Esophagus muscularis mucosa (tissue), 4 donors: ENCODE measurements around the gene CLASP1. TPM values are rescaled to one million over a fixed set of nuclear protein-coding genes. Genes with fewer than 3 reads are reported as not detected.

ENCODE experiments used
- DNase-seq: peaks from one replicate; pipeline ENCODE4 v3.0.0-alpha.2; 2017; ENCODE audit errors: extremely low spot score
- H3K27ac ChIP-seq, 4 donors: fragments of 200-600 bp; sonication (generic); replicated peaks in 1 of 4; 1 replicate in 3 of 4; 2 replicates in 1 of 4; pipeline ENCODE4 v1.5.1; 2016 to 2019; ENCODE audit warnings: mild to moderate bottlenecking in 1 of 4
- H3K27me3 ChIP-seq, 4 donors: fragments of 200-600 bp; sonication (generic); one replicate each; pipeline versions ENCODE4 v1.5.1 to v1.6.0; 2016 to 2019
- H3K36me3 ChIP-seq, 4 donors: fragments of 200-600 bp; sonication (generic); one replicate each; pipeline ENCODE4 v1.5.1; 2016 to 2019
- H3K4me1 ChIP-seq, 4 donors: fragments of 200-600 bp; sonication (generic); one replicate each; pipeline ENCODE4 v1.5.1; 2016 to 2019
- H3K4me3 ChIP-seq, 4 donors: fragments of 200-600 bp; sonication (generic); 1 replicate in 2 of 4; 2 replicates in 2 of 4; pipeline ENCODE4 v1.5.1; 2016 to 2019; ENCODE audit warnings: mild to moderate bottlenecking in 4 of 4, moderate library complexity in 1 of 4
- H3K9me3 ChIP-seq, 4 donors: fragments of 200-600 bp; sonication (generic); 1 replicate in 3 of 4; 2 replicates in 1 of 4; pipeline ENCODE4 v1.5.1; 2016 to 2019
- EP300 ChIP-seq: sonication (generic); formaldehyde crosslinking; IDR thresholded peaks from one replicate; pipeline ENCODE4 v1.6.1; 2017; ENCODE audit warnings: antibody characterized with exemption
- POLR2A ChIP-seq: fragments of 450-650 bp; IDR thresholded peaks from one replicate; pipeline ENCODE4 v1.6.1; 2017; ENCODE audit warnings: antibody characterized with exemption, moderate library complexity, mild to moderate bottlenecking, low read depth
- POLR2AphosphoS5 ChIP-seq, 2 donors: sonication (generic); formaldehyde crosslinking; IDR thresholded peaks; one replicate each; pipeline ENCODE4 v1.6.1; 2017; ENCODE audit warnings: antibody characterized with exemption in 2 of 2
- WGBS: methylation state at CpG from one replicate; pipeline ENCODE4 v1.1.5; 2018; 5-methylcytosine and 5-hydroxymethylcytosine counted together
- intact Hi-C: fragments of 100-400 bp; cut with DNase I; formaldehyde crosslinking; loops from one replicate; pipeline ENCODE4 v1.15.1; 2023
- total RNA-seq, 4 donors: library from RNA; depleted of rRNA; stranded (reverse); fragments of >200 nt; gene quantifications; one replicate each; pipeline versions ENCODE4 v1.1.0 to v1.2.1, GENCODE V29; 2016
- TF ChIP-seq, protein P1 (sequence below), 3 experiments: fragments of 200-600 bp in 2 of 3; fragments of 450-650 bp in 1 of 3; sonication (generic) in 2 of 3; IDR thresholded peaks; one replicate each; pipeline ENCODE4 v1.5.1; 2017 to 2019; ENCODE audit warnings: antibody characterized with exemption in 3 of 3, mild to moderate bottlenecking in 2 of 3, moderate library complexity in 1 of 3

CLASP1 gene
- total RNA-seq, 4 donors from 2014 or later: 62.6 to 78.6 (median 70.5) TPM

DNA sequence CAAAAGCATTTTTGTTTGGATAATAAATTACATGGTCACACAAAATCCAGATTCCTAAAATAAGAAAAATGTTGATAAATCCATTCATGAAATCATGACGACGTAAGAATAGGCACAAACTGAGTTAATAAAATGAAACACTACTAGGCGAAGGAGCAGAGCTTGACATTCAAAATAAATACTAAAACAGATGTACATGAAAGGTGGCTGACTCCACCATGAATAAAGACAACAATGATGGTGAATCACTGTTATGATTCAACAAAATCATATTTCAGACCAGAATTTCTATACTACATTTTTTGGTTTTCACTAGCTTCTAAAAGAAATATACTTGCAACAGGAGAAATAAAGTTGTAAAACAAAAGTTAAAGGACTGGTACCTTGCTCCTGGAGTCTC is 240.6 kb downstream of the CLASP1 start:
- intact Hi-C loops: loop anchor here (10.0 kb wide), 1 partner anchor 336 kb away; no protein-coding TSS in a partner anchor
- peaks cover 31 to 83% (median 59%) of the 10 kb centered on the region in 4 donors for H3K36me3 ChIP-seq
- WGBS: 68% methylated on average over 3 of the region's 3 CpGs
- H3K27me3 ChIP-seq: no peaks in the 10 kb centered on the region
- H3K9me3 ChIP-seq: no peaks in the 10 kb centered on the region
- TF ChIP-seq, protein P1, sequence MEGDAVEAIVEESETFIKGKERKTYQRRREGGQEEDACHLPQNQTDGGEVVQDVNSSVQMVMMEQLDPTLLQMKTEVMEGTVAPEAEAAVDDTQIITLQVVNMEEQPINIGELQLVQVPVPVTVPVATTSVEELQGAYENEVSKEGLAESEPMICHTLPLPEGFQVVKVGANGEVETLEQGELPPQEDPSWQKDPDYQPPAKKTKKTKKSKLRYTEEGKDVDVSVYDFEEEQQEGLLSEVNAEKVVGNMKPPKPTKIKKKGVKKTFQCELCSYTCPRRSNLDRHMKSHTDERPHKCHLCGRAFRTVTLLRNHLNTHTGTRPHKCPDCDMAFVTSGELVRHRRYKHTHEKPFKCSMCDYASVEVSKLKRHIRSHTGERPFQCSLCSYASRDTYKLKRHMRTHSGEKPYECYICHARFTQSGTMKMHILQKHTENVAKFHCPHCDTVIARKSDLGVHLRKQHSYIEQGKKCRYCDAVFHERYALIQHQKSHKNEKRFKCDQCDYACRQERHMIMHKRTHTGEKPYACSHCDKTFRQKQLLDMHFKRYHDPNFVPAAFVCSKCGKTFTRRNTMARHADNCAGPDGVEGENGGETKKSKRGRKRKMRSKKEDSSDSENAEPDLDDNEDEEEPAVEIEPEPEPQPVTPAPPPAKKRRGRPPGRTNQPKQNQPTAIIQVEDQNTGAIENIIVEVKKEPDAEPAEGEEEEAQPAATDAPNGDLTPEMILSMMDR (IDR thresholded peaks at IDR 0.05): no peak
- TF ChIP-seq EP300: no peak
- TF ChIP-seq POLR2AphosphoS5 (IDR thresholded peaks at IDR 0.05): no peak
- TF ChIP-seq POLR2A: no peak
- no peak overlapping the region for H3K27ac ChIP-seq
- no peak overlapping the region for H3K4me3 ChIP-seq
- H3K4me1 ChIP-seq: no peaks in the 10 kb centered on the region
- DNase-seq: no peak

DNA sequence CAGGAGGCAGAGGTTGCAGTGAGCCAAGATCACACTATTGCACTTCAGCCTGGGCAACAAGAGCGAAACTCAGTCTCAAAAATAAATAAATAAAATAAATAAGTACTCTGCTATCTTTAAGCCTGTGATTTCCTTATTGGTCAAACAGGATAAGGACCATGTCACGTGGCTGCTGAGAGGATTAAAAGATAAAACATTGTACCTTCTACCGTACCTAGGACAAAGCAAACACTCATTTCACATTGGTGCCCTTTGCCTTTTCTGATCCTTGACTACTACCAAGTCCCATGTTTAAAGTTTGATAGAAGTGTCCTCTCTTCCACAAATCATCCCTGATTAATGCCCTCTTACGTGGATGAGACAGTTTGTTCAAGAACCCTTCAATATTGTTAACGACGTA is 244.0 kb downstream of the CLASP1 start:
- peaks cover 38 to 95% (median 69%) of the 10 kb centered on the region in 4 donors for H3K36me3 ChIP-seq
- intact Hi-C loops: loop anchor here (10.0 kb wide), 1 partner anchor 340 kb away; no protein-coding TSS in a partner anchor

DNA sequence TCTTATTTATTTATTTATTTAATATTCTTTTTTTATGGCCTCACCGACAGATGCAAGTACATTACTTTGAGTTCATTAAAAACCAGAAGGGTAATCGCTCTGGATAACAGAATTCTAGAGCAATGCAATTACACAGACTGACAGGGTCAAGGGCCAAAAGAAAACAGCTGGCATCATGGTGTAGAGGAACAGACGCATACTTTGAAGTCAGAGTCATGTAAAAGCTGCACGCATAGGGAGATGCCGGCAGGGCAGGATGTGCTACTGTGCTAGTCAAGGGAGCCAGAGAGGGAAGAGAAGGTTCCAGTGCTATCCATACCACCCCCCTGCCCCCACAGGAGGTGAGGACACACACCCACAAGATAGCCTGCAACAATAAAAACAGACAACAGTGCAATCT is 249.1 kb downstream of the CLASP1 start:
- WGBS: 84% methylated on average over 5 of the region's 5 CpGs
- intact Hi-C loops: loop anchor here (10.0 kb wide), 1 partner anchor 345 kb away; no protein-coding TSS in a partner anchor
- Histone ChIP-seq H3K27me3 (no peaks in the 10 kb centered on the region), H3K27ac (no peak overlapping the region), H3K36me3 (peaks cover 19 to 87% (median 63%) of the 10 kb centered on the region in 4 donors), H3K4me3 (no peak overlapping the region), H3K9me3 (no peaks in the 10 kb centered on the region), H3K4me1 (no peaks in the 10 kb centered on the region)
- no peak for DNase-seq
- no peak for TF ChIP-seq POLR2A
- no peak for TF ChIP-seq EP300
- no peak for TF ChIP-seq POLR2AphosphoS5 (IDR thresholded peaks at IDR 0.05)
- TF ChIP-seq, protein P1 (IDR thresholded peaks at IDR 0.05): no peak

More for the DNA sequence above, 244.0 kb downstream of the CLASP1 start:
- no peak for DNase-seq
- no peak overlapping the region for H3K27ac ChIP-seq
- no peak for TF ChIP-seq POLR2A
- 91% methylated on average over 6 of the region's 6 CpGs for WGBS
- H3K9me3 ChIP-seq: no peaks in the 10 kb centered on the region
- no peaks in the 10 kb centered on the region for H3K27me3 ChIP-seq
- H3K4me1 ChIP-seq: no peaks in the 10 kb centered on the region
- H3K4me3 ChIP-seq: no peak overlapping the region

DNA sequence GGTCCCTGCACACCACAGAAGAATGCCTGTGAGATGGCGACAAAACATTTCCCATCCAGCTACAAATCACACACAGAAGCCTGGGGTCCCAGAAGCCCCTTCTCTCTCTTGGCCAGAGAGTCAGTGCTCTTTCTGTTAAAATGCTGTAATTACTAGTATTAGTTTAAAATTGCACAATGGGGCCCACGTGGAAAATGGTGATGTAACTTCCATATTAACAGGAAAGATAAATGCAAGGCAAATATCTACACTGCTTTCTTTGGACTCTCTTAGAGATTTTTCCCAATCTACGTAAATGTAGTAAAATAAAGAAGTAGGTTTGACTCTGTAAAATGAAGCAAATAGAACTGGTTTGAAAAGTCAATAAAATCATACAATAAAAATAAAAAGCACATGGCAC is 250.4 kb downstream of the CLASP1 start:
- no peak overlapping the region for H3K4me3 ChIP-seq
- no peaks in the 10 kb centered on the region for H3K27me3 ChIP-seq
- H3K9me3 ChIP-seq: no peaks in the 10 kb centered on the region
- TF ChIP-seq POLR2AphosphoS5 (IDR thresholded peaks at IDR 0.05) (no peak), EP300 (no peak), POLR2A (no peak)
- TF ChIP-seq, protein P1 (IDR thresholded peaks at IDR 0.05): no peak
- H3K27ac ChIP-seq: no peak overlapping the region
- no peak for DNase-seq
- intact Hi-C loops: no loop called here
- no peaks in the 10 kb centered on the region for H3K4me1 ChIP-seq
- H3K36me3 ChIP-seq: peaks cover 30 to 88% (median 68%) of the 10 kb centered on the region in 4 donors
- 86% methylated on average over 3 of the region's 3 CpGs for WGBS

DNA sequence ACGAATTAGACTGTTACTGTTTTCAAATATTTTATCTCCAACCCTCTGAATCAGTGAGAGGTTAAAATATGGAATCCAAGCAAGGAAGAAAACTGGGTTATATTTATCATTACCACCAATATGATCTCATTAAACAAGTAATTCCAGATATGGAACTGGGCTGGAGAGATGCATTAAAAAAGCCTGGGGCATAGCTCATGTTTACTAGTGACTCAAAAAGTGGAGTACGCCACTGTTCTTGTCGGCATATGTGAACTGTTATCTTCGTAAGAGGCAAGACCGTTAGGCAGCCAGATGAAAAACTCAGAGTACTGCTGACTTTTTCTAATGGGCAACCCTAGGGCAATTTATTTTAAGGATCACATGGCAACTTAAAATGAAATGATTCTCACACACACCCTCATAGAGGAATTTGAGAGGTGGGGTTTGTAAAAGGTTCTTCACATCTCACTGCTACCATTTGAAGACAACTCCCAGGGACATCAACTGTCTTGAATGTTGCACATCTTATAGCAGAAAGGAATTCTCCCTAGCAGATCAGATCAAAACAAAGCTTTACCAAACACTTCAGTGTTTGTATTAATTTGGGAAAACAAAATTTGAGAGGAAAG is 259.1 kb downstream of the CLASP1 start:
- Histone ChIP-seq H3K27me3 (no peaks in the 10 kb centered on the region), H3K36me3 (peaks cover 33 to 63% (median 58%) of the 10 kb centered on the region in 4 donors), H3K4me1 (no peaks in the 10 kb centered on the region), H3K9me3 (no peaks in the 10 kb centered on the region), H3K27ac (no peak overlapping the region), H3K4me3 (no peak overlapping the region)
- 85% methylated on average over 5 of the region's 5 CpGs for WGBS
- TF ChIP-seq, protein P1 (IDR thresholded peaks at IDR 0.05): no peak
- TF ChIP-seq POLR2AphosphoS5 (IDR thresholded peaks at IDR 0.05): no peak
- no peak for TF ChIP-seq POLR2A
- no peak for TF ChIP-seq EP300
- no peak for DNase-seq
- intact Hi-C loops: no loop called here
